ENCODE results near the gene STMN1.
"Not testable (repeated sequence)": the region's sequence is repeated elsewhere in the genome, so short reads cannot be mapped to it uniquely, and the experiment has no call there.

Gene STMN1

DNA sequence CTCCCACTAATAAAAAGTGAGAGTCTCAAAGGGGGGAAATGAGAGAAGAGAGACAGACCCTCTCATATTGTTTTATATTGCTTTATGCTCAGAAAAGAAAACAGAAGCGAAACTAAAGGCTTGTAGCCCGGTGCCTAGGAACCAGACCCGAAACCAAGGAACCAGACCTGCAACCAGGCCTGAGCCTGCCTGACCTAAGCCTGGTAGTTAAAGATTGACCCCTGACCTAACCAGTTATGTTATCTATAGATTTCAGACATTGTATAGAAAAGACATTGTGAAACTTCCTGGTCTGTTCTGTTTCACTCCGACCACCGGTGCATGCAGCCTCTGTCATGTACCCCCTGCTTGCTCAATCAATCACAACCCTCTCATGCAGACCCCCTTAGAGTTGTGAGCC lies 37.3 kb upstream of the STMN1 start:
- not testable (repeated sequence) for H3K4ac ChIP-seq (ENCODE audit: low read depth, low read length); H4K8ac ChIP-seq (ENCODE audit: low read depth, low read length); H2BK120ac ChIP-seq (ENCODE audit: insufficient read depth, low read length, poor library complexity); H3K14ac ChIP-seq (ENCODE audit: low read length); H3K4me3 ChIP-seq (ENCODE audit: low read depth, low read length); H3K4me2 ChIP-seq (ENCODE audit: low read length); DNase-seq; H2BK5ac ChIP-seq (ENCODE audit: low read depth, low read length, poor library complexity); H4K91ac ChIP-seq (ENCODE audit: low read depth, low read length); H2BK12ac ChIP-seq (ENCODE audit: low read length); H3K79me1 ChIP-seq (ENCODE audit: low read length); H2AFZ ChIP-seq (ENCODE audit: insufficient read depth, low read length, poor library complexity); H3K27ac ChIP-seq (ENCODE audit: low read depth, low read length); H3K18ac ChIP-seq (ENCODE audit: low read length); H3K27me3 ChIP-seq (ENCODE audit: insufficient read depth, low read length); H3K23ac ChIP-seq (ENCODE audit: low read length); H3K79me2 ChIP-seq (ENCODE audit: control insufficient read depth, insufficient read depth, low read length, poor library complexity); H3K4me1 ChIP-seq (ENCODE audit: control insufficient read depth in 1 of 2, insufficient read depth in 2 of 2, low read length in 2 of 2); H2AK5ac ChIP-seq (ENCODE audit: low read length); H4K12ac ChIP-seq (ENCODE audit: low read depth, low read length); H3K9ac ChIP-seq (ENCODE audit: low read length); H3K36me3 ChIP-seq (ENCODE audit: control insufficient read depth in 1 of 2, insufficient read depth in 2 of 2, low read length in 2 of 2); H3K9me3 ChIP-seq (ENCODE audit: insufficient read depth, low read depth, low read length)
- WGBS (ENCODE audit: extremely low coverage, insufficient coverage, insufficient read length): no CpG with 5 or more reads among the region's 5 CpGs

DNA sequence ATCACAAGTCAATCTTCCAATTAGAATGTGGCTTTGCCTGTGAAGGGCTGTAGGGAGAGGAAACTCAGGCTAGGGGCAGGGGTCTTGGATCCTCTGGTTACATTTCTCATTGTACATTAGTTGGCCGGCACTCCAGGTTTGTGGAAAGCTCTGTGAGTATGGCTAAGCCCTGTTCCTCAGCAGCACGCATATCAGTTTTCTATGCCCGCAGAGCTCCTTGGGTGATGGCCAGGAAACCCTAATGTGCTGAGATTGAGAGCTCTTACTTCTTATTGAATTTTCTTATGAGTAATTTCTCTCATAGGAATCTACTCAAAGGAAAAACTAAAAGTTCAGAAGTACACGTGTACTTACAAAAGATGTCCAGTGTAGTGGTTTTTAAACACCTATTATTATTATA lies 30.7 kb upstream of the STMN1 start:
- Histone ChIP-seq H3K27ac (ENCODE audit: low read depth, low read length) (no peak overlapping the region), H2BK5ac (ENCODE audit: low read depth, low read length, poor library complexity) (no peak overlapping the region), H3K9ac (ENCODE audit: low read length) (no peak overlapping the region), H3K4me3 (ENCODE audit: low read depth, low read length) (no peak overlapping the region), H3K18ac (ENCODE audit: low read length) (no peak overlapping the region), H2BK12ac (ENCODE audit: low read length) (no peak overlapping the region), H3K23ac (ENCODE audit: low read length) (no peak overlapping the region), H3K36me3 (ENCODE audit: control insufficient read depth in 1 of 2, insufficient read depth in 2 of 2, low read length in 2 of 2) (no peaks in the 10 kb centered on the region), H4K8ac (ENCODE audit: low read depth, low read length) (no peak overlapping the region), H3K4me1 (ENCODE audit: control insufficient read depth in 1 of 2, insufficient read depth in 2 of 2, low read length in 2 of 2) (no peaks in the 10 kb centered on the region), H2BK120ac (ENCODE audit: insufficient read depth, low read length, poor library complexity) (no peak overlapping the region), H2AK5ac (ENCODE audit: low read length) (no peak overlapping the region), H3K4ac (ENCODE audit: low read depth, low read length) (no peak overlapping the region), H3K4me2 (ENCODE audit: low read length) (no peak overlapping the region), H4K12ac (ENCODE audit: low read depth, low read length) (no peak overlapping the region), H3K79me2 (ENCODE audit: control insufficient read depth, insufficient read depth, low read length, poor library complexity) (no peaks in the 10 kb centered on the region), H3K27me3 (ENCODE audit: insufficient read depth, low read length) (no peaks in the 10 kb centered on the region), H4K91ac (ENCODE audit: low read depth, low read length) (no peak overlapping the region), H2AFZ (ENCODE audit: insufficient read depth, low read length, poor library complexity) (no peak overlapping the region), H3K79me1 (ENCODE audit: low read length) (no peaks in the 10 kb centered on the region), H3K9me3 (ENCODE audit: insufficient read depth, low read depth, low read length) (no peaks in the 10 kb centered on the region), H3K14ac (ENCODE audit: low read length) (no peak overlapping the region)
- no peak for DNase-seq
- no CpG with 5 or more reads among the region's 4 CpGs for WGBS (ENCODE audit: extremely low coverage, insufficient coverage, insufficient read length)

DNA sequence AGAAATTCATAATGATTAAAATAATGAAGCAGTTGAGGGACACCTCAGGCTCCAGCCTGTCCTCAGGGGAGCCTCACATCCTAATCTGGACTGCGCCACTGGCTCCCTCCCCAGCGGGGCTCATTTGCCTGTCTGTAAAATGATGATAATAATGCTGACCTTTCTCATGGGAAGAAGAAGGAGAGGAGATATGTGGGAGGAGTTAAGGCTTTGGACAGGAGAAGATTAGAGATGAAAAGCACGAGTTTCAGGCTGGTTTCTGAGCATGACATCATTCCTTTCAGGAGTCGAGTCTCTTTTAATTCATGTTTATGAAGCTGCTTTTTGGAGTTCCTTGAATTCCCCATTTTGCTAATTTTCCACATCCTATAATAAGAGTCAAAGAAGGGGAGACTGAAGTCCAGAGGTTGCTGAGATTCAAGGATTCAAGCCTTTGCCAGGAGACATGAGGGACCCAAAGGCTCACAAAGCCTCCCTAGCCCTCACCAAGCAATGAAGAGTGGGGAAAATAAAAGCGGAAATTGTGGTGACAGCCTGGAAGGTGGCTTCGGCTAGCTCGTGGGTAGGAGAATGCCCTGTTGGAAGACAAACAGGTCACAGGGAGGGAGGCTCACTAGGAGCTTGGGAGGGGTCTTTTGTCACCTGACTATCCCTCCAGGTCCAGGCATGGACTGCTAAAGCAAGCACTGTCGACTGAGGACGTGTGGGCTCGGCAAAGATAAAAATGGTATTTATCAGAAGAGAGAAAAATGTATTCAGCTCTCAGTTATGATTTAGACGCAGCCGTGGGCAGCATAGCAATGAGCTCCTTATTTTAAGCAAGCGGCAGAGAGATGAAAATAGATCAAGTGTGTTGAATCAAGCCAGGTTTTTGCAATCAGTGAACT lies 27.5 kb upstream of the STMN1 start:
- Histone ChIP-seq H4K91ac (ENCODE audit: low read depth, low read length) (no peak overlapping the region), H3K4me3 (ENCODE audit: low read depth, low read length) (no peak overlapping the region), H2BK120ac (ENCODE audit: insufficient read depth, low read length, poor library complexity) (no peak overlapping the region), H3K4me1 (ENCODE audit: control insufficient read depth in 1 of 2, insufficient read depth in 2 of 2, low read length in 2 of 2) (no peaks in the 10 kb centered on the region), H3K27ac (ENCODE audit: low read depth, low read length) (no peak overlapping the region), H3K23ac (ENCODE audit: low read length) (peak overlapping the region; percentile 71), H3K4ac (ENCODE audit: low read depth, low read length) (no peak overlapping the region), H3K14ac (ENCODE audit: low read length) (no peak overlapping the region), H3K27me3 (ENCODE audit: insufficient read depth, low read length) (no peaks in the 10 kb centered on the region), H4K12ac (ENCODE audit: low read depth, low read length) (no peak overlapping the region), H3K9ac (ENCODE audit: low read length) (peak overlapping the region; percentile 30), H4K8ac (ENCODE audit: low read depth, low read length) (no peak overlapping the region), H3K79me1 (ENCODE audit: low read length) (no peaks in the 10 kb centered on the region), H3K9me3 (ENCODE audit: insufficient read depth, low read depth, low read length) (no peaks in the 10 kb centered on the region), H2AK5ac (ENCODE audit: low read length) (peak overlapping the region; percentile 29), H3K79me2 (ENCODE audit: control insufficient read depth, insufficient read depth, low read length, poor library complexity) (no peaks in the 10 kb centered on the region), H2BK5ac (ENCODE audit: low read depth, low read length, poor library complexity) (no peak overlapping the region), H3K36me3 (ENCODE audit: control insufficient read depth in 1 of 2, insufficient read depth in 2 of 2, low read length in 2 of 2) (no peaks in the 10 kb centered on the region), H3K18ac (ENCODE audit: low read length) (no peak overlapping the region), H2BK12ac (ENCODE audit: low read length) (no peak overlapping the region), H3K4me2 (ENCODE audit: low read length) (no peak overlapping the region), H2AFZ (ENCODE audit: insufficient read depth, low read length, poor library complexity) (no peak overlapping the region)
- no peak for DNase-seq
- no CpG with 5 or more reads among the region's 13 CpGs for WGBS (ENCODE audit: extremely low coverage, insufficient coverage, insufficient read length)

DNA sequence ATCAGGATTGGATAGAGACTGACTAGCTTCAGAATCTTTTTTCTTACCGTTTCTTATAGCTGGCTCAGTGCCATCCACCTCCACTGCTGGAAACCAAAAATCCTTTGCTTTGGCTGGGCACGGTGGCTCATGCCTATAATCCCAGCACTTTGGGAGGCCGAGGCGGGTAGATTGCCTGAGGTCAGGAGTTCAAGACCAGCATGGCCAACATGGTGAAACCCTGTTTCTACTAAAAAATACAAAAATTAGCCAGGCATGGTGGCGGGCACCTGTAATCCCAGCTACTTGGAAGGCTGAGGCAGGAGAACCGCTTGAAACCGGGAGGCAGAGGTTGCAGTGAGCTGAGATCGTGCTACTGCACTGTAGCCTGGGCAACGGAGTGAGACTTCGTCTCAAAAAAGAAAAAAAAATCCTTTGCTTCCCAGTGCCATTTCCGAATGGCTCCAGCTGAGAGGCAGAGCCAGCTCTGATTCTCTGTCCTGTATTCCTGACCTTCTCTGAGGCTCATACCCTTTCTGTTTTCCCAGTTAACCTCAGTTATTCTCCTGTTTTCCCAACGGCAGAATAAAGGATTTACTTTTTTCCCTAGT lies 26.7 kb upstream of the STMN1 start:
- not testable (repeated sequence) for H3K79me2 ChIP-seq (ENCODE audit: control insufficient read depth, insufficient read depth, low read length, poor library complexity); H2BK12ac ChIP-seq (ENCODE audit: low read length); H2BK5ac ChIP-seq (ENCODE audit: low read depth, low read length, poor library complexity); H3K9ac ChIP-seq (ENCODE audit: low read length); H3K27me3 ChIP-seq (ENCODE audit: insufficient read depth, low read length); H2AFZ ChIP-seq (ENCODE audit: insufficient read depth, low read length, poor library complexity); H3K14ac ChIP-seq (ENCODE audit: low read length); H3K18ac ChIP-seq (ENCODE audit: low read length); H3K4me2 ChIP-seq (ENCODE audit: low read length); H3K4me3 ChIP-seq (ENCODE audit: low read depth, low read length); H3K4ac ChIP-seq (ENCODE audit: low read depth, low read length); H3K79me1 ChIP-seq (ENCODE audit: low read length); H3K36me3 ChIP-seq (ENCODE audit: control insufficient read depth in 1 of 2, insufficient read depth in 2 of 2, low read length in 2 of 2); DNase-seq; H3K27ac ChIP-seq (ENCODE audit: low read depth, low read length); H3K23ac ChIP-seq (ENCODE audit: low read length); H4K8ac ChIP-seq (ENCODE audit: low read depth, low read length); H4K12ac ChIP-seq (ENCODE audit: low read depth, low read length); H2AK5ac ChIP-seq (ENCODE audit: low read length); H3K9me3 ChIP-seq (ENCODE audit: insufficient read depth, low read depth, low read length); H2BK120ac ChIP-seq (ENCODE audit: insufficient read depth, low read length, poor library complexity); H3K4me1 ChIP-seq (ENCODE audit: control insufficient read depth in 1 of 2, insufficient read depth in 2 of 2, low read length in 2 of 2); H4K91ac ChIP-seq (ENCODE audit: low read depth, low read length)
- WGBS (ENCODE audit: extremely low coverage, insufficient coverage, insufficient read length): no CpG with 5 or more reads among the region's 12 CpGs

All from trophoblast cell (in vitro differentiated cells and primary cell).